Thyroid gland (tissue), 4 donors: ENCODE results near the gene ANGEL1.

Source experiments
- CTCF ChIP-seq, 6 experiments: fragments of 200-600 bp in 3 of 6; fragments of 450-650 bp in 3 of 6; sonication (generic) in 3 of 6; IDR thresholded peaks; one replicate each; pipeline ENCODE4 v1.5.1; 2016 to 2019; ENCODE audit warnings: antibody characterized with exemption in 6 of 6, mild to moderate bottlenecking in 2 of 6, inconsistent platforms in 1 of 6, moderate library complexity in 1 of 6
- POLR2A ChIP-seq, 2 donors: fragments of 450-650 bp; IDR thresholded peaks; one replicate each; pipeline ENCODE4 v1.6.1; 2017; ENCODE audit warnings: antibody characterized with exemption in 2 of 2, mild to moderate bottlenecking in 2 of 2, moderate library complexity in 1 of 2

- no peak for TF ChIP-seq CTCF (IDR thresholded peaks at IDR 0.05)
- no peak for TF ChIP-seq POLR2A (IDR thresholded peaks at IDR 0.05)
Observed at GRCh38 chr14:76773188-76773885, 39.3 kb downstream of the ANGEL1 start.
